K562 (cell line): ENCODE measurements around the gene FSTL4. TPM values are rescaled to one million over a fixed set of nuclear protein-coding genes. Genes with fewer than 3 reads are reported as not detected.

Experiments
- CBFB ChIP-seq: sonication (generic); formaldehyde crosslinking; IDR thresholded peaks from 2 replicates; pipeline ENCODE4 v1.4.0; 2020; ENCODE audit warnings: mild to moderate bottlenecking, missing genetic modification reagents
- CREB1 ChIP-seq, 2 experiments: sonication (generic) in 1 of 2; formaldehyde crosslinking in 1 of 2; IDR thresholded peaks; 2 replicates each; pipeline versions ENCODE4 v1.6.1 to v1.8.0; 2012 to 2022; ENCODE audit warnings: inconsistent platforms in 1 of 2, mild to moderate bottlenecking in 1 of 2, missing genetic modification reagents in 1 of 2, moderate library complexity in 1 of 2
- FOXA3 ChIP-seq, 2 experiments: fragments of 450-650 bp in 1 of 2; sonication (generic) in 1 of 2; formaldehyde crosslinking; IDR thresholded peaks in 1 of 2; conservative IDR thresholded peaks in 1 of 2; 2 replicates each; pipeline versions ENCODE4 v1.4.0 to v1.8.0; 2020 to 2022; ENCODE audit warnings: mild to moderate bottlenecking in 2 of 2, missing genetic modification reagents in 1 of 2
- FOXM1 ChIP-seq, 2 experiments: fragments of 450-650 bp in 1 of 2; sonication (generic) in 1 of 2; formaldehyde crosslinking in 1 of 2; IDR thresholded peaks; 2 replicates each; pipeline versions ENCODE4 v1.6.1 to v1.9.0; 2017 to 2022; ENCODE audit warnings: low read depth in 2 of 2, mild to moderate bottlenecking in 2 of 2, missing genetic modification reagents in 1 of 2, moderate library complexity in 1 of 2
- IFI16 ChIP-seq: fragments of 250-450 bp; sonication (Bioruptor Pico); IDR thresholded peaks from 2 replicates; pipeline ENCODE4 v2.1.2; 2022; ENCODE audit warnings: mild to moderate bottlenecking, inconsistent platforms
- KDM1A ChIP-seq, 2 experiments: fragments of 450-650 bp; IDR thresholded peaks; 2 replicates each; pipeline ENCODE4 v1.6.1; 2016; ENCODE audit warnings: mild to moderate bottlenecking in 2 of 2
- MTF1 ChIP-seq: fragments of 250-450 bp; sonication (Bioruptor Pico); IDR thresholded peaks from 2 replicates; pipeline ENCODE4 v1.9.0; 2021; ENCODE audit warnings: moderate library complexity, mild to moderate bottlenecking, inconsistent platforms, borderline replicate concordance
- MYNN ChIP-seq, 2 experiments: sonication (generic); formaldehyde crosslinking in 1 of 2; IDR thresholded peaks; 2 replicates each; pipeline versions ENCODE4 v1.5.0 to v1.6.1; 2016 to 2020; ENCODE audit warnings: antibody characterized with exemption in 1 of 2, missing genetic modification reagents in 1 of 2
- NBN ChIP-seq: fragments of 450-650 bp; IDR thresholded peaks from 2 replicates; pipeline ENCODE4 v1.6.1; 2016; ENCODE audit warnings: low read depth, mild to moderate bottlenecking
- NFYB ChIP-seq: IDR thresholded peaks from 2 replicates; pipeline ENCODE4 v1.6.1; 2011; ENCODE audit warnings: mild to moderate bottlenecking, moderate library complexity; ENCODE audit not compliant: insufficient read length; ENCODE audit errors: extremely low read depth
- PATZ1 ChIP-seq: fragments of 250-450 bp; sonication (Bioruptor Pico); IDR thresholded peaks from 2 replicates; pipeline ENCODE4 v1.5.0; 2020; ENCODE audit warnings: mild to moderate bottlenecking, borderline replicate concordance
- PHB ChIP-seq: fragments of 250-450 bp; sonication (Bioruptor Pico); IDR thresholded peaks from 2 replicates; pipeline ENCODE4 v1.5.0; 2021
- RBM25 ChIP-seq: fragments of 200-400 bp; formaldehyde crosslinking; IDR thresholded peaks from 2 replicates; pipeline ENCODE4 v1.6.1; 2018; ENCODE audit warnings: low read length, low read depth, moderate library complexity; ENCODE audit not compliant: severe bottlenecking
- SFPQ ChIP-seq: fragments of 200-400 bp; formaldehyde crosslinking; IDR thresholded peaks from 2 replicates; pipeline ENCODE4 v1.6.1; 2017; ENCODE audit warnings: mild to moderate bottlenecking, low read depth, low read length, moderate library complexity
- SMAD4 ChIP-seq: fragments of 250-450 bp; sonication (Bioruptor Pico); conservative IDR thresholded peaks from 2 replicates; pipeline ENCODE4 v1.8.0; 2021; ENCODE audit warnings: inconsistent platforms, mild to moderate bottlenecking, moderate library complexity
- TEAD1 ChIP-seq, 2 experiments: fragments of 450-650 bp in 1 of 2; sonication (generic) in 1 of 2; formaldehyde crosslinking; IDR thresholded peaks; 2 replicates each; pipeline versions ENCODE4 v1.4.0 to v1.8.0; 2020 to 2022; ENCODE audit warnings: mild to moderate bottlenecking in 2 of 2, missing genetic modification reagents in 1 of 2
- polyA plus RNA-seq, 8 experiments: library from polyadenylated mRNA; depleted of rRNA in 4 of 8; stranded (reverse) in 5 of 8; unstranded in 3 of 8; fragments of >200 nt; fragmentation: Nextera tagmentation in 2 of 8; fragmentation: Illumina TruSeq in 1 of 8; extraction: Ambion mirVana in 2 of 8; extraction: Trizol in 1 of 8; gene quantifications; 2 replicates each; pipeline versions ENCODE4 v1.2.1 to v1.2.3, GENCODE V29; 2011 to 2014; ENCODE audit warnings: inconsistent platforms in 1 of 8, missing spikeins in 1 of 8
- total RNA-seq, 7 experiments: library from RNA; depleted of rRNA in 6 of 7; stranded (reverse); fragments of >200 nt in 6 of 7; fragmentation: Illumina TruSeq in 2 of 7; extraction: Trizol in 2 of 7; gene quantifications; 2 replicates each; pipeline versions ENCODE4 v1.2.1 to v1.2.3, GENCODE V29; 2011 to 2021; ENCODE audit warnings: low replicate concordance in 1 of 7

Gene FSTL4
- total and polyA plus RNA-seq, 9 of the 15 experiments (the other 6 are each of a cell fraction or from before 2014, with no cell fraction given): 0.08 to 0.18 (median 0.10) TPM; not detected in 5

GRCh38 chr5:133247881-133248624 lies 364.3 kb downstream of the FSTL4 start (continued):
- TF ChIP-seq PATZ1 (no peak), MTF1 (CRISPR knock-in tag) (no peak), CBFB (CRISPR knock-in tag) (peak; percentile 97), SFPQ (no peak), FOXA3 (CRISPR knock-in tag; conservative IDR thresholded peaks at IDR 0.05 in 1 of 2, IDR thresholded peaks at IDR 0.05 in 1 of 2) (no peak), MYNN (IDR thresholded peaks at IDR 0.05) (0 out of 2 replicates have a peak, but pooled peaks have one; percentile 37), MYNN (CRISPR knock-in tag; IDR thresholded peaks at IDR 0.05) (no peak), NFYB (no peak), PHB (no peak), CREB1 (IDR thresholded peaks at IDR 0.05) (no peak), CREB1 (CRISPR knock-in tag; IDR thresholded peaks at IDR 0.05) (0 out of 2 replicates have a peak, but pooled peaks have one; percentile 37), NBN (0 out of 2 replicates have a peak, but pooled peaks have one; percentile 61), SMAD4 (CRISPR knock-in tag) (peak; percentile 38; the same call in 1 of the 2 replicates), FOXM1 (IDR thresholded peaks at IDR 0.05; ENCODE audit: low read depth) (no peak), FOXM1 (CRISPR knock-in tag; IDR thresholded peaks at IDR 0.05; ENCODE audit: low read depth) (0 out of 2 replicates have a peak, but pooled peaks have one; percentile 49), KDM1A (IDR thresholded peaks at IDR 0.05) (no peak), IFI16 (CRISPR knock-in tag) (no peak), RBM25 (no peak), TEAD1 (CRISPR knock-in tag; IDR thresholded peaks at IDR 0.05) (peak; percentile 72 to 81; a peak in 2 of 4 replicates)
